Activated CD4-positive, alpha-beta T cell treated with anti-CD3 and anti-CD28 coated beads, Interleukin-2, Interleukin-4, amounts not matched to agents 100 ng/mL and 50 ng/mL, durations not matched to agents 16 hours and 8 hours (primary cell): ENCODE data around the gene DDX47.
"Not testable (repeated sequence)": the region's sequence is repeated elsewhere in the genome, so short reads cannot be mapped to it uniquely, and the experiment has no call there.

Source experiments
- DNase-seq: peaks from one replicate; pipeline ENCODE4 v3.0.0-alpha.2; 2020; ENCODE audit warnings: low spot score

Gene DDX47

DNA sequence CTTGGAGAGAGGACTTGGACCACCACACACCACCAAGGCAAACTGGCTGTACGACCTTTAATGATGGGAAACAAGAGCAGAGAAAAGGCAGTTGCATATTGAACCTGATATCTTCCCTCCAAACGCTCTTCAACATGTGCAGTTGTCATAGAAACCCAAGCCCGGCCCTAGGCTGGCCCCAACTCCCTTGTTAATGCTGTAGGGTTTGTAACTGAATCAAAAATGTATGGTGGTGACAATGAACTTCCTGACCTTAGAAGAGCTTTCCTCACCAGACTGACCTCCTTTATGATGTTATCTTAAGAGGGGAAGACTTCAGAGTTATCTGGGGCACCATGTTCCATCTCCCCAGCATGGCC lies 15.4 kb upstream of the DDX47 start:
- DNase-seq, result no peak

DNA sequence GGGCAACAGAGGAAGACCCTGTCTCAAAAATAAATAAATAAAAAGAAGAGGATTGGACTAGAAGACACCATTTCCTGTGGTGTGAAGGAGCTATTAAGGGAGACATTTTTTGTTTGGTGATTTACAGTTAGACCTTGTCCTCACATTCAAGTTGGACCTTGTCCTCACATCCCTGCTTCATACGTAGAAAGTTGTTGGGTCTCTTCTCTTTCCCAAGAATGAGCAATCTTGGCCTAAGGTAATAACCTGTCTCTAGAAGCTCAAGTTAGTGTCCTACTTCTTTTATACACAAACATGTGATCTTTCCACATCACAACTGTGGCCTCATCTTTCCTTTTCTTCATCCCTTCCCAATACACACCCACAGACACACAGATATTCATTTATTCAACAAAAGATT lies 14.7 kb upstream of the DDX47 start:
- DNase-seq, result no peak

DNA sequence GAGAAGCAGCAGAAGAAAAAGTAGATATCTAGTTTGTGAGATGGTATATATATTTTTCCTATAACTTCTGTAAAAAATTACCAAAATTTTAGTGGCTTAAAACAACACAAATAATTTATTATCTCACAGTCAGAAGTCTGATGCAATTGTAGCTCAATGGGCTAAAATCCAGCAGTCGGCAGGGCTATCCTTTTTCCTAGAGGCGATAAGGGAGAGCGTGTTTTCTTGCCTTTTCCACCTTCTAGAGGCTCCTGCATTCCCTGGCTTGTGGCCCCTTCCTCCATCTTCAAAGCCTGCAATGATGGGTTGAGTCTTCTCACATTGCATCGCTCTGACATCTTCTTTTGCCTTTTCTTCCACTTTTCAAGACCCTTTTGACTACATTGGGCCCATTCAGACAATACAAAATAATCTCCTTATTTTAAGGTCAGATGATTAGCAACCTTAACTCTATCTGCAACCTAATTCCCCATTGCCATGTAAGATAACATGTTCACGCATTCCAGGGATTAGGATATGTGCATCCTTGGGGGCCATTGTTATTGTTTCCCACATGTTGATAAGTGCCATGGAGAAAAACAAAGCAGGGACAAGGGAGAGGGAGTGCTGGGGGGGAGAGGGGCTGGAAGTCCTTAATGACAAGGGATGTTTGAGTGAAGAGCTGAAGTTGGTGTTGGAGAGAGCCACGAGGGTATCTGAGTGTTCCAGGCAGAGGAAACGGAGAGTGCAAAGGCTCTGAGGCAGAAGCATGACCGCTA lies 13.8 kb upstream of the DDX47 start:
- no peak for DNase-seq

DNA sequence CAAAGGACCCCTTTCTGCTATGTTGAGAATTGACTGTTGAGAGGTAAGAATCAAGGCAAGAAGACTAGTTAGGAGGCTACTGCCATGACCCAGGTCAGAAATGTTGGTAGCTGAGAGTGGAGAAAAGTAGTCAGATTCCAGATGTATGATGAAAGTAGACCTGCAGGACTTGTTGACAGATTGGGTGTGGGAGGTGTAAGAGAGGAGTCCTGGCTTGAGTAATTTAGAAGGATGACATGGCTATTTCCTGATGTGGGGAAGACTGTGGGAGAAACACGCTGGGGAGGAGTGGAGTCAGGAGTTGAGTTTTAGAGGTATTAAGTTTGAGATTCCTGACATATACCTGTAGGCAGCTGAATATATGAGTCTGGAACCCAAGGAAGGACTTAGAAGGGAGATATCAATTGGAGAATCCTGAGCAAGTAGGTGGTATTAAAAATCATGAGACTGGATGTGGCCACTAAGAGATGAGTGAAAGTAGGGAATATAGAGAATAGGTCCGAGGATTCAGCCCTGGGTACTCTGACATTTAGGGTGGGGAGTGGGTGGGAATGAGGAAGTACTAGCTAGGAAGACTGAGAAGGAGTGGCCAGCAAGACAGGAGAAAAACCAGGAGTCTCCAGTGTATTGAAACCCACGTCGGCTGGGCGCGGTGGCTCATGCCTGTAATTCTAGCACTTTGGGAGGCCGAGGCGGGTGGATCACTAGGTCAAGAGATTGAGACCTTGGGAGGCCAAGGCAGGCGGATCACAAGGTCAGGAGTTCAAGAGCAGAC lies 12.6 kb upstream of the DDX47 start:
- DNase-seq, result no peak

DNA sequence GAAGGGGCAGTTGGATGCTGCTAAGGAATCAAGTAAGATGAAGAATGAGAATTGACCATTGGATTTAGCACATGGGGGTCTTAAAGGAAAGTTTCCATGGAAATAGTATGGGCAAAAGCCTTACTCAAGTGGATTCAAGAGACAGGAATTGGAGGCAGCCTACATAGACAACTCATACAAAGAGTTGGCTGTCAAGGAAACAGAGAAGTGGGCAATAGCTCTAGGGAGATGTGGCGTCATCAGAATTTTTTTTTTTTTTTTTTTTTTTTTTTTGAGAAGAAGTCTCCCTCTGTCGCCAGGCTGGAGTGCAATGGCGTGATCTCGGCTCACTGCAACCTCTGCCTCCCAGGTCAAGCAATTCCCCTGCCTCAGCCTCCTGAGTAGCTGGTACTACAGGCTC lies 11.5 kb upstream of the DDX47 start:
- not testable (repeated sequence) for DNase-seq

DNA sequence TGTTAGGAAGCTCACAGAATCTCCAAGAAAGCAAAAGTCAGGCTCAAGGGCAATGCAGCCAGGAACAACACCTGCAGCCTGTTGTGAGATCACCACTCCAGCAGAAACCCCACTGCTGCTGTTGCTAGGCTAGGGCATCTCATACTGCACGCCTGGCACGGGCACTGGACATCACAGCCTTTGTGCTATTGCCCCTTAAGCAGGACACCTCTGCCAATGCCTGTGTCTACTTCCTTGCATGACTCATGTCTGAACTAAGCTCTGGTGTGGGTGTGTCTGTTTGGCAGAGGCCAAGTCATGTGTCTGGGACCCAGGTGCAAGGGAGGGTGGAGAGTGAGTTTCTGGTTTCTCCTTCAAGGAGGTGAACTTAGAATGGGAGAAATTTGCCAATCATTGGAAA lies 10.0 kb upstream of the DDX47 start:
- DNase-seq, result peak; percentile 76

DNA sequence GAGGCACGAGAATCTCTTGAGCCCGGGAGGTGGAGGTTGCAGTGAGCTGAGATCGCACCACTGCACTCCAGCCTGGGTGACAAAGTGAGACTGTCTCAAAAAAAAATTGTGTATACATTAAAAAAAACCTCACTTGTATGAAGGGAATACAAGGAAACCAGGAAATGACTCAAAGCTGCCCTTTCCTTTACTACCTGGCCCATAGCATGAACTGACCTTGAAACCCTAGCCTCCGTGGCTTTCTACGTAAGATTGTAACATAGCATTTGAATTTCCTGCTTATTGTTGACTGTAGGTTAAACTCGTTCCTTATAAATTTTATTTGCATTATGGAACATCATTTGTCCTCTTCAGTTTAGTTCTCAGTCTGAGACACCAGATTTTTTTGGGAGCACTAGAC lies 9.1 kb upstream of the DDX47 start:
- DNase-seq, result no peak

DNA sequence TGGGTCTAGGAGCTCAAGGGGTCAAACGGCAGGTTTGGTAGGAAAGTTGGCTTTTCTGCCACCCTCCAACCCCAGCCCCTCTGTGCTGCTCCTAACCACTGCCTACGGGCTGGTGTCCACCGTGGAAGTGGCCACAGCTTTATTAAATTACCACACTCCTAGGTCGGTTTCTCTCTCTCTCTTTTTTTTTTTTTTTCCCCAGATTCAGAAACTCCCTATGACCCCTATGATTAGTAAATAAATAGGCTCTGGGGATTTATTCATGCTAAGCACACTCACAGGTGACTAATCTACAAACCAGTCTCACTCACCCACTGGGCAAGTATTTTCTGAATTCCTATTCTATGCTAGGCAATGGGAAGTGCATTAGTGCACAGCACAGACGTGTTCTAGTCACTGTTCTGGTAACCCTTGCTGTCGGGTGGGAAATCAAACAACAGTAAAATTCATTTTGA lies 8.7 kb upstream of the DDX47 start:
- no peak for DNase-seq

DNA sequence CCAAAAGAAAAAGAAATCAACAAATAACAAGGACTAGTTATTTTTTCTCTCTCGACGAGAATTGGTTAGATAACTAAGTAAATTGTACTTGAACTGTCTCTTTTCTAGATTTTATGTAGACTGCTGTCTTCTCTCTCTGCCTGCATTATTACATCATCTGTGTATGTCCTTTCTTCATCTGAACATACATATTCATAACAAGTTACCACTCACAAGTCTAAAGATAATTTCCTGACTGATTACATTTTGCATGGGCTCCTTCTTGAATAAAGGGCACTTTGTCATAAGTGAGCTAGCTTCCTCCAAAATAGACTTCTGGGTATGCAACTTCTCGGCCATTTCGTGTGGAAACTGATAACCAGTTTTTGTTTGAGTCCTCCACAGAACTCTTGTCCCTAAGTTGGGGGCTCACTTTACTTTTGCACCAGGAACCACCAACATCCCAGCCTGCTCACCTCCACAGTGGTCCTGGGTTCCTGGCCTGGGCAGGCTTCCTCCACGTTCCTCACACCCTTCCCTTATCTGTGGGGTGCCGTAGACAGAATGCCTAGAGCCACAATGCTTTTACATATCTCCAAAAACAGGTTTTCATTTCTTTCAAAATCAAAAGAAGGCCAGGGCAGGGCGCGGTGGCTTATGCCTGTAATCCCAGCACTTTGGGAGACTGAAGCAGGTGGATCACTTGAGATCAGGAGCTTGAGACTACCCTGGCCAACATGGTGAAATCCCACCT lies 6.2 kb upstream of the DDX47 start:
- DNase-seq, result no peak

DNA sequence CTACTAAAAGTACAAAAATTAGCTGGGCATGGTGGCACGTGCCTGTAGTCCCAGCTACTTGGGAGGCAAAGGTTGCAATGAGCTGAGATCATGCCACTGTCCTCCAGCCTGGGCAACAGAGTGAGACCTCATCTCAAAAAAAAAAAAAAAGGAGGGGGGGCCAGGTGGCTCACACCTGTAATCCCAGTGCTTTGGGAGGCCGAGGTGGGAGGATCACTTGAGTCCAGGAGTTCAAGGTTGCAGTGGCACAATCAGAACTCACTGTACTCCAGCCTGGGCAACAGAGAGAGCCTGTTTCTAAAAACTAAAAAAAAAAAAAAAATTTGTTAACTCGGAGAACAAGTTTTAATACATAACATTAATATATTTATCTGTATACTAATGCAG lies 5.6 kb upstream of the DDX47 start:
- DNase-seq, result not testable (repeated sequence)

DNA sequence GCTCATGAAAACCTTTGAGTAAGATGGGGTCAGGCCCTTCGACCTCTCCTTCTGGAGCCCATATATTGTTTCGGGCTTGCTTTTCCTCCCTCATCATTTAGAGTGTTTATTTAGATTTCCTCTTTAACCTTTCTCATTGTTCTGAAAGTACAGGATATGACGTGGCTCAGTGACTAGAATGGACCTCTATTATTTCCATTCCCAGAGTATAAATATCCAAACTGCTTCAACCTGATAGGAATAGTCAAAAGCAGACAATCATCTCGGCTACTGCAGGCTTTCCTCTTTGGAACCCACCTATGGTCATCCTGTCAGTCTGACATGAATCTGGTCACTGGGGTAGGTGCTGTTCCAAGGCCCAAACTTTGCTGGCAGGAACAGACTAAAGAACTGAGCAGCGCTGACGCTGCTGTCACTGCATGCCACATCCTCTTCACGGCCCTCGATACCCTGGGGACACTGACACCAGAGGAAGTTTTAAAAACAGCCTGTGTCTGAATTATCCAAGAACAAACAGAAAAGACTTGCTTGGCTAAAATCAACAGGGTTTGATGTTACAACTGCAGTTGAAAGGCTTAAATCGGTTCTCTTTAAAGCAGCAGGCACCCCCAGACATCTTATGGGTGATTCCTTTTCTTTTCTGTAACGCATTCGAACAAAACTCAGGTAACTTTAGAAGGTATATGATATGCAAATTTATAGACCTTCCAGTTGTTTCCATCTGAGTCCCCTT lies 5.0 kb upstream of the DDX47 start:
- peak; percentile 58 for DNase-seq

DNA sequence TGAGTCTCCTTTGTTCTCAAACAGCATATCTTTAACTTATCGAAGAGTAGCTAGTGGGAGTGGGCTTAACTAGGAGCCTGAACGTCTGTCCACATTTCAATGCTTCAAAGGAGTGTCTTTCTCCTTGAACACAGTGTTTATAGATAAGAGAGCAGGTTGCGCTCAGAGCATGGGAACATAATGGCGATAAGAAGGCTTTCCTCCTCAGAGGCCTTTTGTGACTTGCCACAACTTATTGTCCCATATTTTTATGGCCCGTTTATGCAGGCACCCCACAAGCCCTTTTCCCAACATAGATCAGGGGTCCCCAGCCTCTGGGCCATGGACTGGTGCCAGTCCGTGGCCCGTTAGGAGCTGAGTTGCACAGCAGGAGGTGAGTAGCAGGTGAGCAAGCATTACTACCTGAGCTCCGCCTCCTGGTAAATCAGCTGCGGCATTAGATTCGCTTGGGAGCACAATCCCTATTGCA lies 2.6 kb upstream of the DDX47 start:
- DNase-seq, result no peak

DNA sequence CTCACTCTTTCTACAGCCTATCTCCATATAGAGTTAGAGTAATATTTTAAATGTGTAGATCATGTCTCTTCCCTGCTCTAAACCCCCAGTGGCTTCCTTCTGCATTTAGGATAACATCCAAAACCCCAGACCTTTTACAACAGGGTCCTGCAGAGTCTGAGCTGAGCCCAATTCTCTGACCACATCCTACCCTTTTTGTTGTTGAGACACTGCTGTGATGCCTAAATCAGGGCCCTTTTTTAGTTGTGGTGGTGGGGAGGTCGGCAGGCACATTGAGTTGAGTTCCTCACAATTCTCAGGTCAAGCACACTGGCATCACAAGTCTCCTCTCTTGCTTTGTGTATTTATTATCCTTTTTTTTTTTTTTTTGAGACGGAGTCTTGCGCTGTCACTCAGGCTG lies 1.8 kb upstream of the DDX47 start:
- DNase-seq, result no peak

DNA sequence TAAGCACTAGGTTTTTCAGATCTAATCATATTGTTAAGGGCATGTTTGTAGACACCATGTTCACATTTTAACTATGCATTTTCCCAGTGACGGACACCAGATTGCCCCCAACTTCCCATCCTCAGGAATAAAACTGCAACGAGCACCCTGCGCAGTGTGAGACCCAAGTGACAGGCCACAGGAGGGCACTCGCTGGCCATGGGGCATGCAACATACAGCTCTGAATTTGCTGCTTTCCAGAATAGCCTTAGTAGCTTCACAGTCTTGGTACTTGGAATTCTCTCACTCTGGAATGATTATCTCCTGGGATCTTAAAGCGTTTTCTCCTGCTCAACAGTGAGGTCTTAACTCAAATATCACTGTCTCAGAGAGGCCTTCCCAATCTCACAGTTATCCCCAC lies 972 bp upstream of the DDX47 start:
- DNase-seq, result no peak

DNA sequence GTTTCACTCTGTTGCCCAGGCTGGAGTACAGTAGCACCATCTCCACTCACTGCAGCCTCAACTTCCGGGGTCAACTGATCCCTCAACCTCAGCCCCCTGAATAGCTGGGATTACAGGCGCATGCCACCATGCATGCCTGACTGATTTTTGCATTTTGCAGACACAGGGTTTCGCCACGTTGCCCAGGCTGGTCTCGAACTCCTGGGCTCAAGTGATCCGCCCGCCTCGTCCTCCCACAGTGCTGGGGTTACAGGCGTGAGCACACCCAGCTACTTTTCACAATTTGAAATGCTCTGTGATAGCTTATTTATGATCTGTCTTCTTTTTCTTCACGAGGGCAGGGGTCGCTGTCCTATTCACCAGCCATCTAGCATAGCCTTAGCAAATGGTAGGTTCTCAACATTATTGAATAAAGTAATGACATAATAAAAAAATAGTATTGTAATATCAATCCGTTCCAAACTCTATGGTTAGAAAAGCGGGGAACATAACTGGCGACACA lies 477 bp upstream of the DDX47 start:
- DNase-seq, result no peak

DNA sequence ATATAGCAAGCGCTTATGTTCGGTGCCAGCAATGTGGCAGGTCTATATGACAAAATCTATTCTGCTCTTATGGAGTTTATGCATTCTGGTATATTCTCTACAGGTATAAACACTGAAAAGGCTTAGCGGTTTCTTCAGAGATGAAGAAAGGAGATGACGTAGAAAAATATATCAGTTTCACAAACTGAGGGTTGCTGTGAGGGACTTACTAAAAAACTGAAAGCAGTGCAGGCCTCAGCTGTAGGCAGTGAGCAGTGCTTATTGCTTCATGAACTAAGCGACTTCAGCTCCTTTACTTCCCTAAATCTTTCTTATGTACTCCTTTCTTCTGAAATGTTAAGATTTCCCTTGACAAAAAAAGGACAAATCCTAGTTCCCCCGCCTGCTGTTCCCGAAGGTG lies 4.5 kb downstream of the DDX47 start:
- DNase-seq, result no peak

DNA sequence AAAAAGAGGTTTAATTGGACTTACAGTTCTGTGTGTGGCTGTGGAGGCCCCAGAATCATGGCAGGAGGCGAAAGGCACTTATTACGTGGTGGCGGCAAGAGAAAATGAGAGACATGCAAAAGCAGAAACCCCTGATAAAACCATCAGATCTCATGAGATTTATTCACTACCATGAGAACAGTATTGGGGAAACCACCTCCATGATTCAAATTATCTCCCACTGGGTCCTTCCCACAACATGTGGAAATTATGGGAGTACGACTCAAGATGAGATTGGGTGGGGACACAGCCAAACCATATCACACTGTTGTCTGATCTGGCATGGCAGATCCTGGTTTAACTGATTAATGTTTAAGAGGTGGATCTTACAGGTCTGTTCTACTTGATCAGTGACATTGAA lies 5.6 kb downstream of the DDX47 start:
- no peak for DNase-seq

DNA sequence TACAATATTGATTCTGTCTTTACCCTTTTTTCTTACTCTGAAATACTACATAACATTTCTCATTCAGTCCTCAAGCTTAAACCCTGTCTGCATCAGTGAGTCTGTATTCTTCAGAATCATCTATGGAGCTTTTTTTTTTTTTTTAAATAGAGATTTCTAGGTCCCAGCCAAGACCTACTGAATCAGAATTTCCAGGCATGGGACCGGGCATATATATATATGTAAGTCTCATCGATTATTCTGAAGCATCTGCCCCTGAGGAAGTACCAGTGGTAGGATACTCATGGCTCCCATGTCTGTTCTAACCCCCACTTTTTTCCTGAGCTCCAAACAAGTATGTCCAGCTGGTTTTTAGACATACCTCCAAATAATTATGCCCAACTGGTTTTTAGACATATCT lies 6.1 kb downstream of the DDX47 start:
- no peak for DNase-seq

DNA sequence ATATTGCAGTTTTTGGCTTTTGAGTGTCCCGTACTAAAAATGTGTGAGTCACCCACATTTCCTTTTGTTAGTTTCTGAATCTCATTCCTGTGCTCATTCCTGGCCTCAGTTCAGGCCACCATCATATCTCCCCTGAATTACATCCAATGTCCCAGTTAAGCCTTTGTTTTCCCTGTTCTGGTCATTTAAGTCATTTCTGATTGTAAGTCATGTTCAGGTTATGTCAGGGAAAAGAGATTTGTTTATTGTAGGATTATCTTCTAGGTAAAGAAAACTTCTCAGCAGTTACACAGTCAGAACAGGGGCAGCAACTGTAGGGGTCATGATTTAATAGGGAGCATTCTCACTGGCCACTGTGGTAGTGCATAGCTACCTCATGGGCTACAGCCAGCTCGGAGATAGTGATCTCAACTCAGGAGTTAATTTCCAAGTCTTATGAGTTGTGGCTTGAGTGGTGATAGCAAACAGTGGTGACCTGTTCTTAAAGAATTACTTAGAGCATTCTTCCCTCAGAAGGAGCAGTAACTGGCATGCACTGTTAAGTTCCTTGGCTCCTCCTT lies 6.7 kb downstream of the DDX47 start:
- no peak for DNase-seq

DNA sequence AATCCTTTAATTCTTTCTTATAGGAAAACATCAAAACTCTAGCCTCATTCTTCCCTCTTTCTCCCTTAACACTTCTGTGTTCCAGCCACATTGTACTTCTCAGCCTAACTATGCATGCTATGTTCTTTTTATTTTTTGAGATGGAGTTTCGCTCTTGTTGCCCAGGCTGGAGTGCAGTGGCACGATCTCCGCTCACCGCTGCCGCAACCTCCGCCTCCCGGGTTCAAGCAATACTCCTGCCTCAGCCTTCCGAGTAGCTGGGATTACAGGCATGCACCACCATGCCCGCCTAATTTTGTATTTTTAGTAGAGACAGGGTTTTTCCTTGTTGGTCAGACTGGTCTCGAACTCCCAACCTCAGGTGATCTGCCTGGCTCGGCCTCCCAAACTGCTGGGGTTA lies 7.2 kb downstream of the DDX47 start:
- not testable (repeated sequence) for DNase-seq

DNA sequence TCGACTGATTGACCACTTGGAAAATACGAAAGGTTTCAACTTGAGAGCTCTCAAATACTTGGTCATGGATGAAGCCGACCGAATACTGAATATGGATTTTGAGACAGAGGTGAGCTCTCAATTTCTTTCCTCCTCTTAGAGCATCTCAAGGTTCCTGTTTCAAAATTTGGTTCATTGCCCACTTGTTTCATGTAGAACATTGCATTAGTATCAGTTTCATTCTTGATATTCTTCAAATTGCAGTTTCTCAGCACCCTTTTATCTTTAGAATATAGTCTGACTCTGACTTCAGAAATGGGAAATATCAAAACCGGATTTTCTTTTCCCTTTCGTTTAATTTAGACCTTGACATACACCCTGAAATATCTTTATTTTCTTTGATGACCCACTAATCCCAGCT lies 8.8 kb downstream of the DDX47 start:
- no peak for DNase-seq

DNA sequence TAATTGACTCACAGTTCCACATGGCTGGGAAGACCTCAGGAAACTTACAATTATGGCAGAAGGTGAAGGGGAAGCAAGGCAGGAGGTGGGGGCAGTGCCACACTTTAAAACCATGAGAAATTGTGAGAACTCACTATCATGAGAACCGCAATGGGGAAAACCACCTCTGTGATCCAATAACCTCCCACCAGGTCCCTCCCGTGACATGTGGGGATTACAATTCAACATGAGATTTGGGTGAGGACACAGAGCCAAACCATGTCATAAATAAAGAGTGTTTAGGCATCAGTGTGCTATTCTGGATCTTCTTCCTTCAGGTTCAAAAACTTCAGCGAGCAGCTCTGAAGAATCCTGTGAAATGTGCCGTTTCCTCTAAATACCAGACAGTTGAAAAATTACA lies 9.7 kb downstream of the DDX47 start:
- DNase-seq, result no peak
